ENCODE data around the gene CLPTM1L.
"Not testable (repeated sequence)": the region's sequence is repeated elsewhere in the genome, so short reads cannot be mapped to it uniquely, and the experiment has no call there.

DNA sequence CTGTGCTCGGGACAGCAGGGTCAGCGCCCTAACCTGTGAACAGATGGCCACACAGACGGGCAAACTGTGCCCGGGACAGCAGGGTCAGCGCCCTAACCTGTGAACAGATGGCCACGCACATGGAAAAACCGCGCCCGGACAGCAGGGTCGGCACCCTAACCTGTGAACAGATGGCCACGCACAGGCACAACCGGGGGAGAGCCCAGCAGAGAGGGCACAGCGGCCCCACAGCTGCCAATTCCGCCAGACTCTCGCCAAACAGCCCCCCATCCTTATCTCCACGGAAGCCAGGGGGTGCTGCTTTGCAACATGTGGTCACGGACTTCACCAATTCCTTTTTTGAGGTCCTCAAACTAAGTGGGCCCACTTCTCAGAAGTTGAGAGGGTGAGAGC lies 5.1 kb downstream of the CLPTM1L start:
- TF ChIP-seq, protein P1, sequence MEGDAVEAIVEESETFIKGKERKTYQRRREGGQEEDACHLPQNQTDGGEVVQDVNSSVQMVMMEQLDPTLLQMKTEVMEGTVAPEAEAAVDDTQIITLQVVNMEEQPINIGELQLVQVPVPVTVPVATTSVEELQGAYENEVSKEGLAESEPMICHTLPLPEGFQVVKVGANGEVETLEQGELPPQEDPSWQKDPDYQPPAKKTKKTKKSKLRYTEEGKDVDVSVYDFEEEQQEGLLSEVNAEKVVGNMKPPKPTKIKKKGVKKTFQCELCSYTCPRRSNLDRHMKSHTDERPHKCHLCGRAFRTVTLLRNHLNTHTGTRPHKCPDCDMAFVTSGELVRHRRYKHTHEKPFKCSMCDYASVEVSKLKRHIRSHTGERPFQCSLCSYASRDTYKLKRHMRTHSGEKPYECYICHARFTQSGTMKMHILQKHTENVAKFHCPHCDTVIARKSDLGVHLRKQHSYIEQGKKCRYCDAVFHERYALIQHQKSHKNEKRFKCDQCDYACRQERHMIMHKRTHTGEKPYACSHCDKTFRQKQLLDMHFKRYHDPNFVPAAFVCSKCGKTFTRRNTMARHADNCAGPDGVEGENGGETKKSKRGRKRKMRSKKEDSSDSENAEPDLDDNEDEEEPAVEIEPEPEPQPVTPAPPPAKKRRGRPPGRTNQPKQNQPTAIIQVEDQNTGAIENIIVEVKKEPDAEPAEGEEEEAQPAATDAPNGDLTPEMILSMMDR (conservative IDR thresholded peaks at IDR 0.05; ENCODE audit: low read depth, low read length), result not testable (repeated sequence)
- not testable (repeated sequence) for TF ChIP-seq EZH2 (IDR thresholded peaks at IDR 0.05; ENCODE audit: borderline replicate concordance, low read depth, low read length, poor library complexity, severe bottlenecking)

Measured in A673 (cell line).